ENCODE results near the gene TMEM130.
A peak's percentile ranks its signal among the peaks of the same experiment; 100 is the strongest.

The TMEM130 gene

GRCh38 chr7:98807068-98808048 lies 62.5 kb downstream of the TMEM130 start:
- DNase-seq (ENCODE audit: low spot score): no peak

GRCh38 chr7:98805956-98806838 lies 63.6 kb downstream of the TMEM130 start:
- no peak for DNase-seq (ENCODE audit: low spot score)

GRCh38 chr7:98802781-98803110 lies 67.1 kb downstream of the TMEM130 start:
- DNase-seq (ENCODE audit: low spot score): no peak

- peak; percentile 1 for DNase-seq (ENCODE audit: low spot score)
These were observed 67.6 kb downstream of the TMEM130 start for GRCh38 chr7:98802088-98802780.

- no peak for DNase-seq (ENCODE audit: low spot score)
These were observed 68.8 kb downstream of the TMEM130 start for GRCh38 chr7:98800996-98801395.

GRCh38 chr7:98797150-98797549 lies 72.7 kb downstream of the TMEM130 start:
- no peak for DNase-seq (ENCODE audit: low spot score)

Data from CD4-positive, alpha-beta T cell treated with Interleukin-15 for 4 hours (primary cell).